ENCODE results near the gene CBLB. TPM values are rescaled to one million over a fixed set of nuclear protein-coding genes. Genes with fewer than 3 reads are reported as not detected.
A peak's percentile ranks its signal among the peaks of the same experiment; 100 is the strongest.

CBLB gene
- total and polyA plus RNA-seq, 8 donors, result 30.7 to 49.3 (median 42.6) TPM

DNA sequence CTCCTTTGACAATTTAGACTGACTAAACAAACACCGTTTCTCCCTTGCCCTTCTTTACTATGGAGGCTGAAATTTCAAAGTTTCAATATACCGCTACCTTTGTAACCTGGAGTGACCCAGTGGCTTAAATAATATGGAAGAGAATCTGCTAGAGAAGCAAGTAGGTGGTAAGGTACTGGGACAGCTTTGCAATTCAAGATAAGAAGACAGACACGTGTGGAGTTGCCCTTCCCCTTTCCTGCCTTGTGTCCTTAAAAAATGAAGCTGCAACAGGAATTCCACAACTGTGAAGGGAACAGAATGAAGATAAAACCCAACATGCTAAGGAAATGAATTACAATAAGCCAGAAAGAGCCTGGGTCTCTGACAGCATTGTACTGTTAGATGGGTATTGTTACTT, 26.4 kb downstream of the CBLB start:
- peaks cover 4 to 7% of the 10 kb centered on the region in 2 donors for H3K4me1 ChIP-seq
- H3K4me3 ChIP-seq, result no peak overlapping the region
- H3K36me3 ChIP-seq, result no peaks in the 10 kb centered on the region
- TF ChIP-seq, protein P1, sequence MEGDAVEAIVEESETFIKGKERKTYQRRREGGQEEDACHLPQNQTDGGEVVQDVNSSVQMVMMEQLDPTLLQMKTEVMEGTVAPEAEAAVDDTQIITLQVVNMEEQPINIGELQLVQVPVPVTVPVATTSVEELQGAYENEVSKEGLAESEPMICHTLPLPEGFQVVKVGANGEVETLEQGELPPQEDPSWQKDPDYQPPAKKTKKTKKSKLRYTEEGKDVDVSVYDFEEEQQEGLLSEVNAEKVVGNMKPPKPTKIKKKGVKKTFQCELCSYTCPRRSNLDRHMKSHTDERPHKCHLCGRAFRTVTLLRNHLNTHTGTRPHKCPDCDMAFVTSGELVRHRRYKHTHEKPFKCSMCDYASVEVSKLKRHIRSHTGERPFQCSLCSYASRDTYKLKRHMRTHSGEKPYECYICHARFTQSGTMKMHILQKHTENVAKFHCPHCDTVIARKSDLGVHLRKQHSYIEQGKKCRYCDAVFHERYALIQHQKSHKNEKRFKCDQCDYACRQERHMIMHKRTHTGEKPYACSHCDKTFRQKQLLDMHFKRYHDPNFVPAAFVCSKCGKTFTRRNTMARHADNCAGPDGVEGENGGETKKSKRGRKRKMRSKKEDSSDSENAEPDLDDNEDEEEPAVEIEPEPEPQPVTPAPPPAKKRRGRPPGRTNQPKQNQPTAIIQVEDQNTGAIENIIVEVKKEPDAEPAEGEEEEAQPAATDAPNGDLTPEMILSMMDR (IDR thresholded peaks at IDR 0.05), result no peak
- DNase-seq, result no peak
- H3K9me3 ChIP-seq, result no peaks in the 10 kb centered on the region
- no peak overlapping the region for H3K27ac ChIP-seq
- intact Hi-C loops (cut with DNase I), result no loop called here
- no peaks in the 10 kb centered on the region for H3K27me3 ChIP-seq
- ATAC-seq, result no peak

DNA sequence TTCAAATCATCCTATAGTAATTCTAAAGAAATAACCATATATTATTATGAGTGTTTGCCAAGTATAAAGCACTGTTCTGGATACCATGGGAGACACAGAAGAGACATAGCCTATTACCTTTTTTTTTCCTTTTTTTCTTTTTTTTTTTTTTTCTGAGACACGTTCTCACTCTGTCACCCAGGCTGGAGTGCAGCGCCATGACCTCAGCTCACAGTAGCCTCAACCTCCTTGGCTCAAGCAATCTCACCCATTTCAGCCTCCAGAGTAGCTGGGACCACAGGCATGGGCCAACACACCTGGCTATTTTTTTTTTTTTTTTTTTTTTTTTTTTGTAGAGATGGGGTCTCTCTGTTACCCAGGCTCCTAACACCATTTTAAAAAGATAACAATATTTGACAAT, 30.9 kb downstream of the CBLB start:
- no peak for ATAC-seq

DNA sequence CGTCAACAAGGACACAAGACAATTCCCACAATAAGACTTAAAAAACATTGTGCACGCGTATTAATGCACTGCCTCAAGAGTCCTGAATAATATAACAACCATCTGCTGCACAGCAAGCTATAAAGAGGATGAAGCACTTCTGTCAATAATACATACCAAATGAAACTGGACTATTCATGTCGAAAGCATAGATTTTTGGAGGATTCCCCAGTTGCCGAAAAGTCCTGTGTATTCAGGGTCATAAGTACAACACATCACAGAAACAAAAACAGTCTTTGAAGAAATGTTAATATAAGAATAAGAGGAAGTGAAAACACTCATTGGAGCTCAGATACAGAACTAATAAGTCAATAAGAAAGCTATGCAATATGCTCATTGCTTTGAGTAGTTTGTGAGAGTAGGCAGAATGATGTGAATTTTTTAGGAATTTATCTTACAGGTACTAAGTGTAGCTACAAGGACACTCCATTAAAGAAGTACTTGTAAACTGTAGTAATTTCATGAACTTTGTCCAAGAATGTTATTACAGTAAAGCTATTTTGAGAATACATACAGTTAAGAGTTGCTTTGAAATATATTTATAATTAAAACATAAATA, 31.6 kb downstream of the CBLB start:
- Histone ChIP-seq H3K9me3 (no peaks in the 10 kb centered on the region), H3K4me1 (peaks cover 6 to 21% of the 10 kb centered on the region in 2 donors), H3K27me3 (no peaks in the 10 kb centered on the region), H3K4me3 (no peak overlapping the region), H3K36me3 (no peaks in the 10 kb centered on the region), H3K27ac (peak overlapping the region; percentile 2 to 18)
- ATAC-seq (peak; percentile 81), DNase-seq (no peak)
- TF ChIP-seq, protein P1 (IDR thresholded peaks at IDR 0.05), result no peak
- intact Hi-C loops (cut with DNase I), result no loop called here

More for the DNA sequence above, 30.9 kb downstream of the CBLB start:
- H3K9me3 ChIP-seq, result no peaks in the 10 kb centered on the region
- no peak overlapping the region for H3K4me3 ChIP-seq
- TF ChIP-seq, protein P1 (IDR thresholded peaks at IDR 0.05), result no peak
- peaks cover 6 to 21% of the 10 kb centered on the region in 2 donors for H3K4me1 ChIP-seq
- no peak overlapping the region for H3K27ac ChIP-seq
- intact Hi-C loops (cut with DNase I), result no loop called here
- H3K36me3 ChIP-seq, result no peaks in the 10 kb centered on the region
- no peak for DNase-seq
- H3K27me3 ChIP-seq, result no peaks in the 10 kb centered on the region

DNA sequence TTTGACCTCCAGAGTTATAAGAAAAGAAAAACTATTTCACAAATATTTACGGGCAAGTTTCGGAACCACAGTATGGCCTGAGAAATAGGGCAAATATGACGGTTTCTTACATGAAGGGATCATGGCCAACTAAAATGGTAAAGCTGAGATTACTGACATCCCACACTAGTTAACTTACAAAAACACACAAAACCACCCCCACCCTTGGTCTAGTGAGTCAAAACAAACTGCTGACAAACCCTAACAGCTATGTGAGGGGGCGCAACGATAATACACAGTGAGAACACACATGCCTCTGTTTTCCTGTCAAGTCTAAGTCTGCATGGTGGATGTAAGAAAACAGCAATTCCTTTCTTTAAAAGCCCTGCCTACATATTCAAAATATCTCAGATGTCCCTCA, 32.3 kb downstream of the CBLB start:
- Histone ChIP-seq H3K4me1 (peaks cover 6 to 21% of the 10 kb centered on the region in 2 donors), H3K9me3 (no peaks in the 10 kb centered on the region), H3K4me3 (no peak overlapping the region), H3K36me3 (no peaks in the 10 kb centered on the region), H3K27me3 (no peaks in the 10 kb centered on the region), H3K27ac (peak overlapping the region in 1 of 2 donors; percentile 2)
- intact Hi-C loops (cut with DNase I), result no loop called here
- peak; percentile 33 for ATAC-seq
- TF ChIP-seq, protein P1 (IDR thresholded peaks at IDR 0.05), result no peak
- no peak for DNase-seq

DNA sequence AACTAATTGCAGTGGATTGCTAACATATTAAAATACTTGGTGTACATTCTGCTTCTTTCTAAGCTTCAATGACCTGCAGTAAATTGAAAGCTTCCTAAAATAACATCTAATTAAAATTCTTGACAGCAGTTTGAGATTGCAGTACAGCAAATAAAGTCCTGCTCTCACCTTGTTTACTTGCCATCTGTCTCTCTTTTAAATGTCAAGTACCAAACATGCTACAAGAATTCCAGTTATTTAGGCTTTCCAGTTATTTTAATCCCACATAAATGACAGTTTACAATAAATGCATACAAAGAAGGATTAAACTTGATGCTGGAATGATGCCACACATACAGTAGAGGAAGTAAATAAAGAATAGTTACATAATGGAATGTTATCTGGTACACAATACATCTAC, 33.2 kb downstream of the CBLB start:
- H3K4me1 ChIP-seq, result peaks cover 6 to 21% of the 10 kb centered on the region in 2 donors
- TF ChIP-seq, protein P1 (IDR thresholded peaks at IDR 0.05), result no peak
- no peak for ATAC-seq
- H3K9me3 ChIP-seq, result no peaks in the 10 kb centered on the region
- H3K36me3 ChIP-seq, result no peaks in the 10 kb centered on the region
- H3K4me3 ChIP-seq, result no peak overlapping the region
- no peaks in the 10 kb centered on the region for H3K27me3 ChIP-seq
- no peak for DNase-seq
- no peak overlapping the region for H3K27ac ChIP-seq
- intact Hi-C loops (cut with DNase I), result no loop called here
